Measurements from ENCODE around the gene SLC9A3.

Gene SLC9A3

GRCh38 chr5:538801-539468 is 14.7 kb upstream of the SLC9A3 start:
- DNase-seq (ENCODE audit: low read depth in 2 of 2): no peak

- no peak for DNase-seq (ENCODE audit: low read depth in 2 of 2)
These were observed 14.1 kb upstream of the SLC9A3 start for GRCh38 chr5:538271-538771.

DNA sequence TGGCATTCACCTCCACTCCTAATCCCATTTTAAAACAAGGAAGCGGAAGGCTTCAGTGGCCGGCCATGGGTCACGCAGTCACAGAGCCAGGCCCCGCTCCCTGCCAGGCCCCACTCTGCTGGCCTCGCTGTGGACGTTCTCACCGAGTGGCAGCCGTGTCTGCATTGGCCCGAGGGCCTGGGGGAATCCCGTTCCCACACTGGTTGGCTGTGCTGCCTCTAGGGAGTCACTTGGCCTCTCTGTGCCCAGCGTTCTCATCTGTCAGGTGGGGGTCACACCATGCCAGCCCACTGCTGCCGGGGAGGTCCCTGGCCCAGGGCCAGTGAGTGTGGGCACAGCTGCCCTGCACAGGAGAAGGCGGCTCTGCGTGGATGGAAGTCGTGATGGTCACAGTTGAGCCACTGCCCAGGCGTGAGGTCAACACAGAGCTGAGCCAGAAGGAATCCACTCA is 13.4 kb upstream of the SLC9A3 start:
- no peak for DNase-seq (ENCODE audit: low read depth in 2 of 2)

DNA sequence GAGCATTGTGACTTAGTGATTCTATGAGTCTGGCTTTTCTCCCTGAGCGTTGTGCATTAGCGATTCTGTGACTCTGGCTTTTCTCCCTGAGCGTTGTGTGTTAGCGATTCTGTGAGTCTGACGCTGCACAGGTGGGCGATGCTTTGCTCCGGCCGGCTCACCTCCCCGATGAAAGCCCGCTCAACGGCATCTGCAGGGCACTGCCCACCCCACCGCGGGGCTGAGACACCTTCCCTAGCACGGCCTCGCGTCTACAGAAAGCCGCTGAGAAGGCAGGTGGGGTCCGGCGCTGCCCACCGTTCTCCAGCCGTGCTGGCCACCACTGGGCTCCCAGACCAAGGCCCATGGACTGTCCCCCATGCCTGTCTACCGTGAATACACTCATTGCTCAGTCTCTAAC is 12.8 kb upstream of the SLC9A3 start:
- no peak for DNase-seq (ENCODE audit: low read depth in 2 of 2)

DNA sequence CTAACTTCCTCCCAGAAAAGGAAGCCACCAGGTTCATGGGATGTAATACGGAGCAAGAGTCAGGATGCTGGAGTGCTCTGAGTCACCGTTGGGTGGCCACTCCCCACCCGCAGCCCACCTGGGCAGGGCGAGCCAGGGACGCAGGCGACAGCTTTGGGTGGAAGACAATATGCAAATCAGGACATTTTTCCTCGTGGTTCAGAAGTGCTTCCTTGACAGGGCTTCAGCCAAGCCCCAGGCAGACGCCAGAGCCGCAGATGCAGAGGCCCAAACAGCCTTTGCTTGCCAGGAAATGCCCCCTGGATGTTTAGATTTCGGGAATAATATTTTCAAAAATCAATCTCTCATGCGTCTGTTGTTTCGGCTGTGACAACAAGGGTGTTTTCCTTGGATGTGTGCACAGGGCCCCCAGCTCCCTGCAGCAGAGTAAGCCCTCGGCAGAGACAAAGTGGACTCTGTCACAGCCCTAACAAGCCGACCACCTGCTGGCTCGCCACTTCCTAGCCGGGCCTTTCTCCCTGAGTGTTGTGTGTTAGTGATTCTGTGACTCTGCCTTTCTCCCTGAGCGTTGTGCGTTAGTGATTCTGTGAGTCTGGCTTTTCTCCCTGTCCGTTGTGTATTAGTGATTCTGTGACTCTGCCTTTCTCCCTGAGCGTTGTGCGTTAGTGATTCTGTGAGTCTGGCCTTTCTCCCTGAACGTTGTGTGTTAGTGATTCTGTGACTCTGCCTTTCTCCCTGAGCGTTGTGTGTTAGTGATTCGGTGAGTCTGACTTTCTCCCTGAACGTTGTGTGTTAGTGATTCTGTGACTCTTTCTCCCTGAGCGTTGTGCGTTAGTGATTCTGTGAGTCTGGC is 11.8 kb upstream of the SLC9A3 start:
- DNase-seq (ENCODE audit: low read depth in 2 of 2): no peak

- DNase-seq (ENCODE audit: low read depth in 2 of 2): no peak
These were observed 10.8 kb upstream of the SLC9A3 start for GRCh38 chr5:534743-535671.

DNA sequence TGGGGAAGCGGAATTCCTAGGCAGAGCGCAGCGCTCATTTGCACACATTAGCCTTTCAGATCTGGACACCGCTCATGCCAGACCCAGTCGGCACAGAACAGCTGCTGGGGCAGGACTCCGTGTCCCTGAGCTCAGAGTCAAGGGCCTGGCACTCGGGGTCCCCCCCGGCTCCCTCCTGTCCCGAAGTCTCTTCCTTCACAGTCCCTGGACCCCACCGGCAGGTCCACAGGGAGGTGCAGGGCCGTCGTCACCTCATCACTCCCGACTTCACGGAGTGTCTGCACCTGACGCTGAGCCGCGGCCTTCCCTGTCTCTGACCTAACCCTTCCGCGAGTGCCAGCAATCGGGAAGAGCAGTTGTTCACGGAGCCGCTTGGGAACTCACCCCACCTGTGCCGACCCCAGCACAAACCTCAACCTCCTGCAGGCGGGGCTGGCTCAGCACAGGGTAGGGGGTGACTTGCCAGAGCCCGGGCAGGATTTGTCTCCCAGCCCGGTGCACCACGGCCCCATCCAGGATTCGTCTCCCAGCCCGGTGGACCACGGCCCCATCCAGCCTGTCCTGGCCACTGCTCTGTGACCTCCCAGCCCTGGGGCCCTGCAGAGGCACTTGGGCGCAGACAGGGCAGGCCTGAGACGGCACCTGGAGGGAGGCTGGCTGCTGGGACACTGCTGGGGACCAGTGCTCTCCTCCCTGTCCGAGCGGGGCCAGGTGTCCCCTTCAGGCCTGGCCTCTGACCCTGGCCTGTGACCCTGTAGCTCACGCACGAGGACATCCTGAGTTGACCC is 9.9 kb upstream of the SLC9A3 start:
- no peak for DNase-seq (ENCODE audit: low read depth in 2 of 2)

DNA sequence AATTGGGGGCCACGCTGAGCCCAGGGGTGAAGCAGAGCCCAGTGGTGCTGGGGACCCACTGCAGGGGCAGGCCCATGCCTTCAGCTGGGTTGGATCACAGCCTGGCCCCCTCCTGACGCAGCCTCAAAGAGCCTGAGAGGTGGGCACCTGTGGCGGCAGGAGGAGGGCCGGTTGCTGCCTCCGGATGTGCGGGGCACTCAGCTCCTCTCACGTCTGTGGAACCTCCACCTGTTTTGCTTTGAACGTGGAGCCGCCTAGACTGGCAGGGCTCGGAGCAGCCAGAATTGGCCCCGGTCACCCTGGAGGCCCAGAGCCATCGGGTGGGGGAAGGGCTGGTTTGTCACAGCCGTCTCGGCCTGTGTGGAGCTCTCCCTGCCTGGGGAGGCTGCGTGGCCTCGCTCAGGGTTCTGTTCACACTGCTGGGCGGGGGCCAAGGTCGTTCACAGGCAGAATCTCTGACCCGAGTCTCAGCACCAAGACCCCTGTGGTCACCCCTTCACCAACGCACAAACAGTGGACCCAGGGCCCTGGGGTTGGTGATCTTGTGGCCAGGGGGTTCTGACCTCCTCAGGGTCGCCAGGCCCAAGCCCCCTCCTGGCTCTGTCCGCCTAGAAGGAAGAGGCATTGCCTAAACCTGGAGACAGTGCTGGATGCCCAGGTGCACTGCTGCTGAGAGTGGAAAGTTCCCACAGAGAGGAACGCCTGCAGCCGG is 9.2 kb upstream of the SLC9A3 start:
- no peak for DNase-seq (ENCODE audit: low read depth in 2 of 2)

DNA sequence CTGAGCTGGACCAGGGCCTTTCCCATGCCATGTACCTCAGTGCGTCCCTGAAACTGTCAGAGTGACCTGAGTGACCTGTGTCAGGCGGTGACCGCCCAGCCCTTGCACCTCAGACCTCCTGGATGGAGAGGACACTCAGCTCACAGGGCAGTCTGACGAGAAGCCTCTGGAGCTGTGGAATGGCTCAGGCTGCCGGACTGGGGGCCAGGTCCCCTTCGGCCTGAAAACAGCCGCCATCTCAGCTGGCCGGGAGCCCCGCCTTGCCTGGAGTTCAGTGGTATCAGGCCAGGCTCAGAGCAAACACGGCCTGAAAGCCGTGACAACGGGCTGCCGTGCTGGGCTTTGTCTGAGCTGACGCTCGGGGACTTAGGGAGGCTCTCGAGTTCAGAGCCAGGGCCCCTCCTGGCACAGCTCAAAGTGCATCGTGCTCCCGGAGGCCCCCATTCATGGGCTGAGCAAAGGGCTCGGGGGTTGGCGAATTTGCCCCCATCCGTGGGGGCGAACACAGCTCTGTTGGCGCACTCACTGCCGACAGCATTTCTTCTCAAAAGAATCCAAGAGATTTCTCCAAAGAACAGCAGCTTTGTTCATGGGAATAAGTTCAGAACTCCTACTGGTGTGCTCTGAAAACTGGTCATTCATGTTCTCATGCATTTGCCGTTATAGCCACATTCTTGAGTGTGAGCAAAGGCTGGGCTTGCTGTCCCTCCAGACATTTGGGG is 8.4 kb upstream of the SLC9A3 start:
- DNase-seq (ENCODE audit: low read depth in 2 of 2): no peak

DNA sequence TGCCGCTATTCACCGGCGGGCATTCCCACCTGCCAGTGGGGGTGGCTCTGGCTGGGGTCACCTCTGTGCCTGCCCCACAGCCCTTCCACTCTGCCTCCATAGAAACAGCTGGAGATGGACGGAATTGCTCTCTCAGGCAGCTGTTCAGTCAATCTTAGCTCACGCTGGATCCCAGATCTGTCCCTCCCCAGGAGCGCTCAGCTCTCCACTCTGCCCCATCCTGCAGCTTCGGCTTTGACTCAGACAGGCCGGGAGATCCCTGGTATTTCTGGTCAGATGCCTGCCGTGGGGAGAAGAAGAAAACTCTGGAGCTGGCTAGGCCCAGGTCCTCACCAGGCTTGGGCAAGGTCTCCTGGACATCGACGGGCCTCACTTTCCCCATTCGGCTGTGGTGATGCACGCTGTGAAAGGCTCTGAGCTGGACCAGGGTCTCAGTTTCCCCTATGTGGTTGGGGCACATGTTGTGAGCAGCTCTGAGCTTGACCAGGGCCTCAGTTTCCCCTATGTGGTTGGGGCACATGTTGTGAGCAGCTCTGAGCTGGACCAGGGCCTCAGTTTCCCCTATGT is 7.6 kb upstream of the SLC9A3 start:
- no peak for DNase-seq (ENCODE audit: low read depth in 2 of 2)

DNA sequence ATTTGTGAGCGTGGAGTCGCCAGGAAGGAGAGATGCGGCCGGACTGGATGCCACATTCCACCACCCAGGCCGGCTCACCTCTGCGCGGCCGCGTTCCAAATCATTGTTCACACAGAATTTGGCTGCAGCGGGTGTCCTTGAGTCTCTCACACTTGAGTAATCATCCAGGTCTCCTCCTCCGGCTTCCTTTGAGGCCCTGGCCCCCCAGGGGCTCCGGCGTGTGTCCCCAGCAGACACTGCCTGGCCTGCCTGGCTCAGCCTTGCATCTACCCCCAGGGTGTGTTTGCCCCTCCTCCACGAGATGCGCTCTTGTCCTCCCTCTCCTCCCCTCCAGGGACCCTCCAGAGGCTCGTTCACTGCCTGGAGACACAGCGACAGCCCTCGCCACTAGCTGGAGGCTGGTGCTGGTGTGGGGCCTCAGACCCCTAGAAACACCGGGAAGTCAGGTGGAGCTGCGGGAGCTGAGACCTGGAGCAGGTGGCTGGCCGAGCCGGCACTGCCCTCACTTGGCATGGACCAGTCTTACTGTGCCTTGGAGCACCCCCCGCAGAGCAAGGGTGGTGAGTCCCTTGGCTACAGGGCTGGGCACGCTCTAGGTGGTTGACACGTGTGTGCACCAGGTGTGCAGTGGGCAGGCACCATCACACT is 7.0 kb upstream of the SLC9A3 start:
- no peak for DNase-seq (ENCODE audit: low read depth in 2 of 2)

GRCh38 chr5:530001-530955 is 6.0 kb upstream of the SLC9A3 start:
- DNase-seq (ENCODE audit: low read depth in 2 of 2): no peak

DNA sequence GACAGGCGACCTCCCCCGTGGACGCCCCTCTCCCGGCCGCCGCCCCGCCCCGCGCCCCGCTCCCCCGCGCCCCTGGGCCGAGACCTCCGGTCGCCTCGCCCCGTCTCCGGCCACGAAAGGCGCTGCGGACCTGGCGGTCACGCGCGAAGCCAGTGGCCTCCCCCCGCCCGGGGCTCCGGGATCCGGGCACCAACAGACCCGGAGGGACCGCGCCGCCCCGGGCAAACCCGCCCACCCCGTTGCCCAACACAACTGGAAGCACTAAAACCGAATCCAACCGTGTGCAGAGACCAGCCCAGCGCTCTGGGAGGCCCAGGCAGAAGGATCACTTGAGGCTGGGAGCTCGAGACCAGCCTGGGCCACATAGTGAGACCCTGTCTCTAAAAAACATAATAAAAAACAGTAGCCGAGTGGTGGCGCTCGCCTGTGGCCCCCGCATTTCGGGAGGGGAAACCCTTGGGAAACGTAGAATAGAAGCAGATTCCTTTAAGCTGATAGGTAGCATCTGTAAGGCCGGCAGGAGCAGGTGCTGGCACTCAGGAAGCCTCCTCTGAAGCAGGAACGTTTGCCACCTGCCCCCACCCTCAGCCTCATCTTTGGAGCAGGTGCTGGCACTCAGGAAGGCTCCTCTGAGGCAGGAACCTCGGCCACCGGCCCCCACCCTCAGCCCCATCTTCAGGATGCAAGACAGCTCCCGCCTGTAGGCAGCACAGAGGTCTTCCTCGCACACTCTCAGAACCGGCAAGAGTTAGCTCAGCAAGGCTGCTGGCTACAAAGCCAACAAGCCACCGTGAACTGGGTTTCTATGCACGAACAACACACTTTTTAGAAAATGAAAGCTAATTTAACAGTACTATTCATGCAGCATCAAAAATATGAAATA is 4.6 kb upstream of the SLC9A3 start:
- no peak for DNase-seq (ENCODE audit: low read depth in 2 of 2)

GRCh38 chr5:527646-528628 is 3.7 kb upstream of the SLC9A3 start:
- DNase-seq (ENCODE audit: low read depth in 2 of 2): no peak

DNA sequence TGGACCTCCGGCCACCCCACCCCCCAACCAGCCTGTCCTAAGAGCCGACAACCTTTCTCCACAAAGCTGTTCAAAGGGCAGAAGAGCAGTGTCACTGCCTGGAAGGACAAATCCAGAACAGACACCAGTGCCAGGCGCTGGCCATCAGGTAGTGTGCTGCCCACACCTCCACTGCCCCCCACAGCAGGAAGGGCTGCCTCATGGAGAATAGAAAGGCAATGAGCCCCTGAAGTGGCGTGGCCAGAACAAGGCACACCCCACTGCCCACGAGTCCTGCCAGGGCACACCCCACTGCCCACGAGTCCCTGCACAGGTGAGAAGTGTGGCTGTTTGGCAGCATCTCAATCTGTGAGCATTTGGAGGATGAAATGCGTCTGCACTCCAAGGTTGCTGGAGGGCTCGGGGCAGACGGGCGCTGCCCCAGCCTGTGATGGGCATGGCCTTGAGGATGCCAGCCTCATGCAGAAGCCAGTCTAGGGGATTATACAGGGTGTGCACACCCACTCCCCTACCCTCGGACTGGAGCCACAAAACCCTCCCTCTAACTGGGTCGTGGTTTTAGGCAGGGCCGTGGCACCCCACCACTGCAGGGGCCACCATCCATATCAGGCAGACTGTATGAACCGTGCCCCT is 2.3 kb upstream of the SLC9A3 start:
- no peak for DNase-seq (ENCODE audit: low read depth in 2 of 2)
